HL-60 (cell line): ENCODE measurements around the gene SUN5.

Experiments used
- DNase-seq, 2 experiments: peaks; one replicate each; pipeline ENCODE4 v3.0.0-alpha.2; 2010 to 2020; ENCODE audit warnings: low read depth in 1 of 2, low spot score in 1 of 2
- H3K27ac ChIP-seq: fragments of 250-450 bp; sonication (Bioruptor Pico); replicated peaks from 2 replicates; pipeline ENCODE4 v1.5.1; 2020; ENCODE audit warnings: mild to moderate bottlenecking, moderate library complexity
- H3K27me3 ChIP-seq: fragments of 250-450 bp; sonication (Bioruptor Pico); 2 replicates; pipeline ENCODE4 v1.5.1; 2021; ENCODE audit warnings: mild to moderate bottlenecking, moderate library complexity; ENCODE audit not compliant: insufficient read depth, poor library complexity, severe bottlenecking
- H3K4me3 ChIP-seq: replicated peaks from 2 replicates; pipeline ENCODE4 v1.5.1; 2011; ENCODE audit warnings: mild to moderate bottlenecking, control low read depth, low read length; ENCODE audit not compliant: insufficient read depth
- CTCF ChIP-seq: IDR thresholded peaks from one replicate; pipeline ENCODE4 v1.5.1; 2011; ENCODE audit warnings: low read length, control low read depth, inconsistent platforms; ENCODE audit not compliant: insufficient read depth
- GABPA ChIP-seq: IDR thresholded peaks from 2 replicates; pipeline ENCODE4 v1.6.1; 2012; ENCODE audit warnings: low read depth
- POLR2AphosphoS5 ChIP-seq: IDR thresholded peaks from 2 replicates; pipeline ENCODE4 v1.6.1; 2012; ENCODE audit warnings: low read depth
- REST ChIP-seq: IDR thresholded peaks from 2 replicates; pipeline ENCODE4 v1.6.1; 2012; ENCODE audit warnings: low read depth; ENCODE audit not compliant: insufficient replicate concordance
- SPI1 ChIP-seq: IDR thresholded peaks from 2 replicates; pipeline ENCODE4 v1.6.1; 2012; ENCODE audit warnings: low read depth, mild to moderate bottlenecking, borderline replicate concordance

SUN5 gene

DNA sequence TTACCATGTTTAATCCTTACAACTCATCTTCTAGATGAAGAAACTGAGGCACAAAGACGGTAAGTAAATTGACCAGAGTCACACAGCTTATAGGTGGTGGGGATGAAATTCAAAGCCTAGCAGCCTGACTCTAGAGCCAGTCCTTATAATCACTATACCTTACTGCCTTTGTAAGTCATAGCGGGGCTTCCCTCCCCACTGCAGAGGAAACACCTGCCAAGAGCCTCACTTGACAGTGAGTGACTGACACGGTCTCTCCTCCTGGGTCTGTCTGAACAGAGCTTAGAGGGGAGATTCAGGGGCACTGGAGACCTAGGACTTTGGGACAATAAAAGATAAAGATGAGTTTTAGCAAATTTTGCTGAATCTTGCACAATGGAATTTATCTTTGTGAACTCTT, 12.8 kb downstream of the SUN5 start:
- Histone ChIP-seq H3K27ac (no peak overlapping the region), H3K4me3 (no peak overlapping the region), H3K27me3 (no peaks in the 10 kb centered on the region)
- TF ChIP-seq CTCF (no peak), POLR2AphosphoS5 (no peak), REST (no peak), GABPA (no peak), SPI1 (no peak)
- DNase-seq: no peak

DNA sequence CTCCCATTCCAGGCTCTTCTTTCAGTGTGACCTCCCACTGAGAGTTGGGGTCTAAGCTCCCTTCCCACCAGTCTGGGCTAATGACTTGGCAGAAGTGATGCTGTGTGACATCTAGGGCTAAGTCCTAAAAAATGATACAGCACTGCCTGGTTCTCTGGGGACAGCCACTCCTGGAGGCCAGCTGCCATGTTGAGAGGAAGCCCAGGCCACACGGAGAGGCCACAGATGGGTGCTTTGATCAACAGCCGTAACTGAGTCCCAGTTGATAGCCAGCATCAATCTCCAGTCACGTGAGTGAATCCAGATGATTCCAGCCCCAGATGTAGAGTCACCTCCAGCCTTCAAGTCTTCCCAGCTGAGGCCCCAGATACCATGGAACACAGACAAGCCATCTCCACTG, 13.8 kb downstream of the SUN5 start:
- no peak overlapping the region for H3K27ac ChIP-seq
- no peaks in the 10 kb centered on the region for H3K27me3 ChIP-seq
- no peak overlapping the region for H3K4me3 ChIP-seq
- no peak for DNase-seq
- TF ChIP-seq REST: no peak
- no peak for TF ChIP-seq CTCF
- no peak for TF ChIP-seq POLR2AphosphoS5
- TF ChIP-seq GABPA: no peak
- TF ChIP-seq SPI1: no peak

- H3K27ac ChIP-seq: no peak overlapping the region
- no peak for DNase-seq
- no peak for TF ChIP-seq GABPA
- TF ChIP-seq REST: no peak
- no peak for TF ChIP-seq SPI1
- no peak for TF ChIP-seq POLR2AphosphoS5
- no peaks in the 10 kb centered on the region for H3K27me3 ChIP-seq
- H3K4me3 ChIP-seq: no peak overlapping the region
Observed at GRCh38 chr20:32989507-32990283, 14.5 kb downstream of the SUN5 start.
